SK-N-SH (cell line): Measurements from ENCODE around the gene GSTM4. TPM values are rescaled to one million over a fixed set of nuclear protein-coding genes. Genes with fewer than 3 reads are reported as not detected.

Source experiments
- CTCF ChIA-PET: fragments of 300-600, 350-600 bp; formaldehyde crosslinking; extraction: SDS; loops from one replicate; lab custom pipeline; 2021; lab: Yijun Ruan, JAX
- POLR2A ChIA-PET: fragments of 350-600 bp; sonication (Branson Sonifier 250); formaldehyde crosslinking; extraction: SDS; loops from one replicate; lab custom pipeline; 2020; ENCODE audit warnings: antibody characterized with exemption, inconsistent platforms; lab: Yijun Ruan, JAX
- DNase-seq: peaks from one replicate; pipeline ENCODE4 v3.0.0; 2012
- H2AFZ ChIP-seq: fragments of 200-600 bp; sonication (generic); 2 replicates; pipeline ENCODE4 v1.8.1; 2016; ENCODE audit warnings: antibody characterized with exemption, mild to moderate bottlenecking, low read depth
- H3F3A ChIP-seq: fragments of 200-600 bp; sonication (generic); replicated peaks from 2 replicates; pipeline ENCODE3; 2016; ENCODE audit warnings: antibody characterized with exemption, mild to moderate bottlenecking; ENCODE audit not compliant: insufficient read depth
- H3K27ac ChIP-seq, 2 experiments: fragments of 200-500 bp in 1 of 2; fragments of 200-600 bp in 1 of 2; sonication (Bioruptor generic) in 1 of 2; sonication (generic), shearing (Covaris generic) in 1 of 2; 2 replicates each; pipeline versions ENCODE4 v1.5.1 to v1.6.1; 2014 to 2016; ENCODE audit warnings: low read depth in 2 of 2, inconsistent platforms in 1 of 2, low read length in 1 of 2, mild to moderate bottlenecking in 1 of 2, mixed read lengths in 1 of 2
- H3K27me3 ChIP-seq: fragments of 200-600 bp; sonication (generic), shearing (Covaris generic); 2 replicates; pipeline ENCODE4 v1.6.1; 2016; ENCODE audit warnings: mixed run types; ENCODE audit not compliant: insufficient read depth
- H3K36me3 ChIP-seq, 2 experiments: fragments of 200-500 bp in 1 of 2; fragments of 200-600 bp in 1 of 2; sonication (Bioruptor generic) in 1 of 2; sonication (generic) in 1 of 2; replicated peaks in 1 of 2; 2 replicates each; pipeline versions ENCODE3 to v1.5.1; 2014 to 2016; ENCODE audit warnings: low read length in 1 of 2, mild to moderate bottlenecking in 1 of 2; ENCODE audit not compliant: insufficient read depth in 2 of 2, control insufficient read depth in 1 of 2
- H3K4me1 ChIP-seq, 2 experiments: fragments of 200-500 bp in 1 of 2; fragments of 200-600 bp in 1 of 2; sonication (Bioruptor generic) in 1 of 2; sonication (generic), shearing (Covaris generic) in 1 of 2; 2 replicates each; pipeline versions ENCODE4 v1.5.1 to v1.6.1; 2014 to 2016; ENCODE audit warnings: low read depth in 1 of 2, low read length in 1 of 2, mixed run types in 1 of 2; ENCODE audit not compliant: insufficient read depth in 2 of 2, control insufficient read depth in 1 of 2
- H3K4me2 ChIP-seq: fragments of 200-600 bp; sonication (generic), shearing (Covaris generic); 2 replicates; pipeline ENCODE4 v1.6.1; 2017; ENCODE audit warnings: mixed run types
- H3K4me3 ChIP-seq, 2 experiments: fragments of 200-500 bp in 1 of 2; fragments of 200-600 bp in 1 of 2; sonication (Bioruptor generic) in 1 of 2; sonication (generic), shearing (Covaris generic) in 1 of 2; 2 replicates each; pipeline versions ENCODE4 v1.5.1 to v1.8.1; 2014 to 2016; ENCODE audit warnings: low read depth in 2 of 2, inconsistent platforms in 1 of 2, low read length in 1 of 2, mild to moderate bottlenecking in 1 of 2, mixed read lengths in 1 of 2, moderate library complexity in 1 of 2
- H3K79me2 ChIP-seq: fragments of 200-600 bp; sonication (generic); 2 replicates; pipeline ENCODE4 v1.8.1; 2017; ENCODE audit warnings: mild to moderate bottlenecking; ENCODE audit not compliant: insufficient read depth
- H3K9ac ChIP-seq: fragments of 200-600 bp; sonication (generic); 2 replicates; pipeline ENCODE4 v1.6.1; 2017; ENCODE audit warnings: mixed run types
- H3K9me2 ChIP-seq: fragments of 200-600 bp; sonication (generic); 2 replicates; pipeline ENCODE4 v1.6.1; 2017; ENCODE audit warnings: mixed run types
- H3K9me3 ChIP-seq: fragments of 200-600 bp; sonication (generic); 2 replicates; pipeline ENCODE4 v1.6.1; 2017; ENCODE audit warnings: mixed run types, mild to moderate bottlenecking, moderate library complexity
- H4K20me1 ChIP-seq: fragments of 200-600 bp; sonication (generic); 2 replicates; pipeline ENCODE4 v1.6.1; 2017; ENCODE audit warnings: mild to moderate bottlenecking, mixed run types; ENCODE audit not compliant: insufficient read depth
- EP300 ChIP-seq, 2 experiments: IDR thresholded peaks; 2 replicates each; pipeline versions ENCODE4 v1.4.0 to v1.6.1; 2012; ENCODE audit warnings: borderline replicate concordance in 1 of 2, low read depth in 1 of 2, low read length in 1 of 2
- FOSL2 ChIP-seq: IDR thresholded peaks from 2 replicates; pipeline ENCODE4 v1.4.0; 2012; ENCODE audit warnings: low read depth, mild to moderate bottlenecking, moderate library complexity, borderline replicate concordance
- FOXJ3 ChIP-seq: sonication (generic); formaldehyde crosslinking; IDR thresholded peaks from 2 replicates; pipeline ENCODE4 v1.5.1; 2020; ENCODE audit warnings: mild to moderate bottlenecking, missing genetic modification reagents
- JUND ChIP-seq: IDR thresholded peaks from 2 replicates; pipeline ENCODE4 v1.4.0; 2012
- MXI1 ChIP-seq: IDR thresholded peaks from 2 replicates; pipeline ENCODE4 v1.6.1; 2012; ENCODE audit warnings: mild to moderate bottlenecking, low read depth, low read length, improper control_type of control experiment
- RAD21 ChIP-seq: IDR thresholded peaks from 2 replicates; pipeline ENCODE4 v1.6.1; 2012; ENCODE audit warnings: mild to moderate bottlenecking, low read length
- RCOR1 ChIP-seq: fragments of 150-350 bp; IDR thresholded peaks from 2 replicates; pipeline ENCODE4 v1.6.1; 2017; ENCODE audit warnings: antibody characterized with exemption, low read length
- RFX5 ChIP-seq: IDR thresholded peaks from 2 replicates; pipeline ENCODE4 v1.6.1; 2012; ENCODE audit warnings: mild to moderate bottlenecking, improper control_type of control experiment, low read length
- SMC3 ChIP-seq: IDR thresholded peaks from 2 replicates; pipeline ENCODE4 v1.6.1; 2012; ENCODE audit warnings: low read depth, low read length, improper control_type of control experiment
- TCF12 ChIP-seq: IDR thresholded peaks from 2 replicates; pipeline ENCODE4 v1.4.0; 2012
- WGBS: methylation state at CpG from one replicate; pipeline ENCODE4 v1.1.6; 2017; ENCODE audit warnings: low lambda C conversion rate; 5-methylcytosine and 5-hydroxymethylcytosine counted together
- polyA plus RNA-seq, 3 experiments: library from polyadenylated mRNA; depleted of rRNA; stranded (reverse); fragments of >200 nt; gene quantifications; 2 replicates each; pipeline ENCODE4 v1.2.3, GENCODE V29; 2012
- TF ChIP-seq, protein P1 (sequence below): IDR thresholded peaks from 2 replicates; pipeline ENCODE4; 2012

Gene GSTM4
- polyA plus RNA-seq, 1 of the 3 experiments (the other 2 are of a cell fraction): 34.2 TPM

DNA sequence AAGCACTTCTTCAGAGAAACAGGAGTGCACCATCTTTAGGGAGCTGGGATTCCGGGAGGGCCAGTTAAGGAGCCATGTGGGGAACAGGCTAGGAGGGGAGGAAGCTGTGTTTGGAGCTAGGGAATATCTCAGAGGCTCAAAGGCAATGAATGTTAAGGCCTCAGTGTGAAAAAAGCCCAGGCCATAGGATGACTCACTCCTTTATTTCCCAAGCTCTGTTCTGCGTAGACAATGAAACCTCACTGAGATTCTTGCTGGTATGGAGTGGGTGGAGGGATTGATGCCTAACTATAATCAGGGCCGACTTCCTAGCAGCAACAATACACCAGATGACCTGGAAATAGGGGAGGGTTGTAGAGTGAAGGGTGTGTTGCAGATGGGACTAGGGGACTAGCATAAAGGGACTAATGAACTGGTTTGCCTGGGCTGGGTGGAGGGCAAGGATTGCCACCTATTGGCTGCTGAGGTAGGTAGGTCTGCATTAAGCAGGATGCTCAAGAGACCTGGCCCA is 38.6 kb upstream of the GSTM4 start:
- Histone ChIP-seq H3K27ac (peak overlapping the region; percentile 22 to 98), H4K20me1 (peaks cover 13% of the 10 kb centered on the region), H3K4me3 (no peak overlapping the region), H3K4me2 (0 out of 2 replicates have a peak overlapping the region, but pooled peaks have one; percentile 14), H3K4me1 (peaks cover 28 to 33% of the 10 kb centered on the region in 2 experiments; a peak in 3 of 4 replicates), H3K9ac (peak overlapping the region; percentile 41), H3K27me3 (no peaks in the 10 kb centered on the region), H3K9me2 (no peaks in the 10 kb centered on the region), H3K79me2 (peaks cover 29% of the 10 kb centered on the region), H3K9me3 (no peaks in the 10 kb centered on the region), H2AFZ (peak overlapping the region; percentile 43; the same call in 1 of the 2 replicates), H3F3A (peaks cover 14% of the 10 kb centered on the region), H3K36me3 (no peaks in the 10 kb centered on the region)
- TF ChIP-seq JUND: peak; percentile 61; the same call in 1 of the 2 replicates
- no peak for TF ChIP-seq EP300 (IDR thresholded peaks at IDR 0.05; ENCODE audit: borderline replicate concordance in 1 of 2, low read depth in 1 of 2, low read length in 1 of 2)
- TF ChIP-seq FOSL2: peak; percentile 72
- 0 out of 2 replicates have a peak, but pooled peaks have one; percentile 10 for TF ChIP-seq TCF12
- TF ChIP-seq FOXJ3: no peak
- ChIA-PET CTCF (interaction anchor here (1.1 to 2.0 kb wide), 4 partner anchors 23 to 85 kb away, joined by 3 to 12 read pairs (median 4); no protein-coding TSS in a partner anchor), POLR2A (no interaction called here)
- peak; percentile 6 for DNase-seq
- WGBS: 41% methylated on average over 3 of the region's 3 CpGs

DNA sequence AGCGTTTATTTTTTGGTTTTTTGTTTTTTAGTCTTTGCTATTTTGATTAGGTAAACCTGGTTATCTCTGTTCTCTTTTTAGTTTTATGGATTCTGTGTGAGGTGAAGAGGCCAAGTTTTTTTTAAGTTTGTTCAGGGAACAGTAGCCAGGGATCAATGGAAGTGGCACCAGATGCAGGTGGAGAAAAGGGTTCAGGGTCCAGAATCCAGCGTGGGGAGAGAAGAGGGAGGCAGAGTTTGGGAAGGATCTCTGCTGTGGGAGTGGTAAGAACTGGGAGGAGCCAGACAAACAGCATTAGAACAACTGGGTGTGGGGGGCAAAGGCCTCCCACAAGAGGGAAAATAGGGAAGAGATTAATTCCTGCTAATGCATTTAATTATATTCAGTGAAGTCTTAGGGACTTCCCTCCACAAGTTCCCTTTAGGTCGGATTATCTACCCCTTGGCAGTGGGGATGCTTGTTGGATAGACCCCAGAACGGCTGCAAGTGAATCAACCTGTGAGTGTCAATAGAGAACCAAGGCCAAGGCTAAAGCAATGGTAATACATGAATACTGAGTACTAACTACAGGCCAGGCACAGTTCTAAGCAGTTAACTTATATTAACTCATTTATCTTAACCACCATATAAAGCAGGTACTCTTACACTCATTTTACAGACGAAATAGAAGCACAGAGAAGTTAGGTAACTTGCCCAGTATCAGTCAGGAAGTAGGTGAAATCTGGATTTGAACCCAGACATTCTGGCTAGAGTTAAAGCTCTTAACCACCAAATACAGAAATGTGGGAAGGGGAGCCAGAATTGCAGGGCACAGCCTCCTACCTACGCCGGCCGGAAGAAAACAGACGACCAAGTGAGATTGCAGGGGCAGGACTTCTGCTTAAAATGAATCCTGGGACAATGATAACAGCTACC is 37.0 kb upstream of the GSTM4 start:
- no peak for DNase-seq
- Histone ChIP-seq H3K9ac (peak overlapping the region; percentile 99), H2AFZ (peak overlapping the region; percentile 71), H3F3A (peaks cover 14% of the 10 kb centered on the region), H4K20me1 (peaks cover 29% of the 10 kb centered on the region), H3K79me2 (peaks cover 44% of the 10 kb centered on the region), H3K9me3 (no peaks in the 10 kb centered on the region)
- POLR2A ChIA-PET: interaction anchor here (2.3 kb wide), 1 partner anchor 70 kb away, joined by 22 read pairs; the partner anchor contains the start of gene GNAI3
- WGBS: 45% methylated on average over 9 of the region's 9 CpGs
- TF ChIP-seq RAD21 (no peak), SMC3 (no peak), RCOR1 (no peak), RFX5 (no peak), MXI1 (no peak), TCF12 (no peak)
- TF ChIP-seq, protein P1, sequence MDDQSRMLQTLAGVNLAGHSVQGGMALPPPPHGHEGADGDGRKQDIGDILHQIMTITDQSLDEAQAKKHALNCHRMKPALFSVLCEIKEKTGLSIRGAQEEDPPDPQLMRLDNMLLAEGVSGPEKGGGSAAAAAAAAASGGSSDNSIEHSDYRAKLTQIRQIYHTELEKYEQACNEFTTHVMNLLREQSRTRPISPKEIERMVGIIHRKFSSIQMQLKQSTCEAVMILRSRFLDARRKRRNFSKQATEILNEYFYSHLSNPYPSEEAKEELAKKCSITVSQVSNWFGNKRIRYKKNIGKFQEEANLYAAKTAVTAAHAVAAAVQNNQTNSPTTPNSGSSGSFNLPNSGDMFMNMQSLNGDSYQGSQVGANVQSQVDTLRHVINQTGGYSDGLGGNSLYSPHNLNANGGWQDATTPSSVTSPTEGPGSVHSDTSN: no peak
- TF ChIP-seq, all 33 proteins: peak for 0
- Histone ChIP-seq H3K36me3 (no peaks in the 10 kb centered on the region), H3K4me3 (peak overlapping the region; percentile 85 to 98), H3K4me1 (peaks cover 28 to 49% of the 10 kb centered on the region in 2 experiments; a peak in 3 of 4 replicates), H3K9me2 (no peaks in the 10 kb centered on the region), H3K4me2 (peak overlapping the region; percentile 97), H3K27ac (peak overlapping the region; percentile 97 to 98), H3K27me3 (no peaks in the 10 kb centered on the region)
- CTCF ChIA-PET: interaction anchor here (1.1 to 2.8 kb wide), 8 partner anchors 12 to 87 kb away, joined by 3 to 23 read pairs (median 7); no protein-coding TSS in a partner anchor
